Endothelial cell (in vitro differentiated cells): ENCODE measurements around the gene PC. TPM values are rescaled to one million over a fixed set of nuclear protein-coding genes. Genes with fewer than 3 reads are reported as not detected.

Experiments used
- DNase-seq: peaks from one replicate; pipeline ENCODE4 v3.0.0; 2021; ENCODE audit warnings: low spot score
- H3K27ac Mint-ChIP-seq: one replicate; pipeline ENCODE4 v1.8.0; 2021; ENCODE audit warnings: mixed read lengths, inconsistent platforms; ENCODE audit not compliant: unreplicated experiment
- H3K27me3 Mint-ChIP-seq: one replicate; pipeline ENCODE4 v1.8.0; 2021; ENCODE audit warnings: mild to moderate bottlenecking, moderate library complexity, mixed read lengths, inconsistent platforms; ENCODE audit not compliant: unreplicated experiment
- H3K36me3 Mint-ChIP-seq: one replicate; pipeline ENCODE4 v1.8.0; 2021; ENCODE audit warnings: mild to moderate bottlenecking, low read depth, mixed read lengths, inconsistent platforms; ENCODE audit not compliant: unreplicated experiment
- H3K4me1 Mint-ChIP-seq: one replicate; pipeline ENCODE4 v1.8.0; 2021; ENCODE audit warnings: mild to moderate bottlenecking, mixed read lengths, inconsistent platforms; ENCODE audit not compliant: unreplicated experiment
- H3K4me3 Mint-ChIP-seq: one replicate; pipeline ENCODE4 v1.8.0; 2021; ENCODE audit warnings: mild to moderate bottlenecking, mixed read lengths, inconsistent platforms; ENCODE audit not compliant: unreplicated experiment
- H3K9me3 Mint-ChIP-seq: one replicate; pipeline ENCODE4 v1.8.0; 2021; ENCODE audit warnings: mixed read lengths, inconsistent platforms; ENCODE audit not compliant: unreplicated experiment
- total RNA-seq: library from RNA; stranded (reverse); fragmentation: NEBNext Ultra II Directional; extraction: Animal tissue kit (Norgen Biotek cat#: 25700); gene quantifications from one replicate; pipeline ENCODE4 v1.2.1, GENCODE V29; 2021; ENCODE audit not compliant: unreplicated experiment
- TF ChIP-seq, protein P1 (sequence below): fragments of 200-600 bp; sonication (generic); IDR thresholded peaks from one replicate; pipeline ENCODE4 v1.5.0; 2021; ENCODE audit warnings: antibody characterized with exemption; ENCODE audit not compliant: unreplicated experiment

The PC gene
- total RNA-seq, 1 donor from 2014 or later, result 5.8 TPM

DNA sequence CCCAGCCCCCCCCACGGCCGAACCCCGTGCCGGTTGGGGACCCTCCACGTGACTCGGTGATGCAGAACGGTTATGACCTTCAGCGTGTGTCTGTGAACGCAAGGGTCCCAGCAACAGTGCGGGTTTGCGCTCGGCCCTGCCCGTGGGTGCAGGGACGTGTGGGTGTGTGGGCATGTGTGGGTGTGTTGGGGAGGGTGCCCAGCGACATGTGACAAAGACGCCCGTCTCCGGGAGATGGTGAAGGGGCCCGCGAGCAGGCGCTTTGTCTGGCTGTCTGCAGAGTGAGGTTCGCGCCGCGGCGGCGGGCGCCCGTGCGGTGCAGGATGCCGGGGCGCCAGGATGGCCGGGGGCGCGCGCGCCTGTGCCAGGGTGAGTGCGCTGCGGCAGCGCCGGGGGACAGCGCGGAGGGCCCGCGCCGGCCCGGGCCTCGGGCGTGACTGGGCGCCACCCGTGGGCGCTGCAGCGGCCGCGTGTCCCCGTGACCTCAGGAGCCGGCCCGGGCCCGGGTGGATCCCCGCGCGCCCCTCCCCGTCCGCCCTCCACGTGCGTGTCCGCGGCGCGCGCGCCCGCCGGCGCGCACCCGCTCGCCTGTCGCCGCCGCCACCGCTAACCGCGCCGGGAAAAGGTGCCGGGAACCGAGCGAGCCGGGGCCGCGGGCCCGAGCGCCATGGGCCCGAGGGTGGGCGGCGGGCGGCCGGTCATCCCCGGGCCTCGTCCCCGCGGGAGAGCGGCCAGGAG lies 101.5 kb downstream of the PC start, which contains the start of gene LRFN4:
TSS of gene LRFN4 (plus strand) at position 569 of the 738 bp plus-strand sequence. CDS start 681 bp downstream, outside the sequence.
- H3K9me3 Mint-ChIP-seq, result no peaks in the 10 kb centered on the region
- H3K27me3 Mint-ChIP-seq, result peaks cover 22% of the 10 kb centered on the region

DNA sequence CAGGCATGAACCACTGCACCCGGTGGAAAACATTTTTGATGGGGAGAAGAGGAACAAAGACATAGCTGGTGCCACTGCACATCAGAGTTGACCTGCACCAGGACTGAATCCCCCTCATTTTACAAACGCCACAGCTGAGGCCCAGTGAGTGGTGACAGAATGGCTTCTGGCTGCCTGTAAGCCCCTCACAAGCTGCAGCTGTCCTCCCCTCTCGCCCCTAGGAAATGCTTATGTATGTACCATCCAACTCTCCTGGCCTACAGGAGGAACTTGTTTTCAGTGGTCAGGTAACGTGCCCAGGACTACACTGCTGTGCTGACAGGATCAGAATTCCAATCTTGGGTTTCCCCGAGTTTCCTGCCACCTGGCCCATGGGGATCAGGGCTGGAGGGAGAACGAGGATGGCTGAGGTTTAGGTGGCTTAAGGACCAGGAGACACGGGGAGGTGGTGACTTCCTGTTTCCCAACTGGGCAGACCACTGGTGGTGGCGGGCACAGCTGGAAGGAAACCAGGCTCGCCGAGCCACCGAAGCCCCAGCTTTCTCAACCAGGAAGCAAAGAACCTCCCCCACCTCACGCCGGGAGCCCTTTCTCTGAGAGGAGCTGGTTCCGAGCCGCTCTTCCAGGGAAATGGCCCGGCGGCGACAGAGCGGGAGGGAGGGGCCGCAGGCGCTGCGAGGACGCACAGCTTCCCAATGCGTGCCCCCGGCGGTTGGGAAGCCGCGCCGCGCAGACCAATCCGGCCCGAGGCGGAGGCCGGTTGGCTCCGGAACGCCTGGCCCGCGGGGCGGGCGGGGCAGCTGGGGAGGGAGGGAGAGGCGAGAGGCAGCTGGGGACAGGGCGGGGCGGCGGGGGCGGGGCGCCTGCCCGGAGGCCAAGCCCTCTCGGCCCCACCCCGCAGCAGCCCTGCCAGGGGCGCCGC lies 102.3 kb downstream of the PC start:
- peaks cover 7% of the 10 kb centered on the region for H3K4me1 Mint-ChIP-seq
- H3K4me3 Mint-ChIP-seq, result peak overlapping the region; percentile 86
- TF ChIP-seq, protein P1, sequence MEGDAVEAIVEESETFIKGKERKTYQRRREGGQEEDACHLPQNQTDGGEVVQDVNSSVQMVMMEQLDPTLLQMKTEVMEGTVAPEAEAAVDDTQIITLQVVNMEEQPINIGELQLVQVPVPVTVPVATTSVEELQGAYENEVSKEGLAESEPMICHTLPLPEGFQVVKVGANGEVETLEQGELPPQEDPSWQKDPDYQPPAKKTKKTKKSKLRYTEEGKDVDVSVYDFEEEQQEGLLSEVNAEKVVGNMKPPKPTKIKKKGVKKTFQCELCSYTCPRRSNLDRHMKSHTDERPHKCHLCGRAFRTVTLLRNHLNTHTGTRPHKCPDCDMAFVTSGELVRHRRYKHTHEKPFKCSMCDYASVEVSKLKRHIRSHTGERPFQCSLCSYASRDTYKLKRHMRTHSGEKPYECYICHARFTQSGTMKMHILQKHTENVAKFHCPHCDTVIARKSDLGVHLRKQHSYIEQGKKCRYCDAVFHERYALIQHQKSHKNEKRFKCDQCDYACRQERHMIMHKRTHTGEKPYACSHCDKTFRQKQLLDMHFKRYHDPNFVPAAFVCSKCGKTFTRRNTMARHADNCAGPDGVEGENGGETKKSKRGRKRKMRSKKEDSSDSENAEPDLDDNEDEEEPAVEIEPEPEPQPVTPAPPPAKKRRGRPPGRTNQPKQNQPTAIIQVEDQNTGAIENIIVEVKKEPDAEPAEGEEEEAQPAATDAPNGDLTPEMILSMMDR, result no peak
- no peaks in the 10 kb centered on the region for H3K9me3 Mint-ChIP-seq
- H3K27ac Mint-ChIP-seq, result peak overlapping the region; percentile 54
- peak; percentile 88 for DNase-seq
- H3K36me3 Mint-ChIP-seq, result peaks cover 10% of the 10 kb centered on the region
- H3K27me3 Mint-ChIP-seq, result peaks cover 24% of the 10 kb centered on the region

More for the DNA sequence above, 101.5 kb downstream of the PC start, which contains the start of gene LRFN4:
- DNase-seq, result peak; percentile 53
- H3K4me1 Mint-ChIP-seq, result peaks cover 7% of the 10 kb centered on the region
- peak within 1 kb of the TSS; percentile 93 for H3K4me3 Mint-ChIP-seq
- H3K36me3 Mint-ChIP-seq, result peaks cover 10% of the 10 kb centered on the region
- no peak within 1 kb of the TSS for H3K27ac Mint-ChIP-seq
- TF ChIP-seq, protein P1, result no peak

DNA sequence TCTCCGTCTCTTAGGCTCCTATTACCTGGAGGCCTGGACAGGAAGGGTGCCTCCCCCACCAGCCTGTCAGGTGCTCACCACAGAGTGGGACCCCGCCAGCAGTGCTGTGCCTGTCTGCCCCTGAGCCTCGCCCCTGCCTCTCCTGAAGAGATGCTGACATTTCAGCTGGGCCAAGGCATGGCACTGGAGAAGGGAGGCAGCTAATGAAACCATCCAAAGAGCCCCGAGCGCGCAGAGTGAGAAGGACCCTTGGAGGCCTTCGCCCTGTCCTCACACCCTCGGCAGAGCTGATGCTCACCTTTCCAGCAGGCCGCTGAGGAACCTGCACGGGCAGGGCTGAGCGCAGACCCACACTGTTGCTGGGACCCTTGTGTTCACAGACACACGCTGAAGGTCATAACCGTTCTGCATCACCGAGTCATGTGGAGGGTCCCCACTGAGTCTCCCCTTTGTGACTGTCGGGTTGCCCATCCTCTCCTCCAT lies 103.4 kb downstream of the PC start:
- H3K27me3 Mint-ChIP-seq, result peaks cover 25% of the 10 kb centered on the region
- H3K36me3 Mint-ChIP-seq, result peaks cover 10% of the 10 kb centered on the region
- TF ChIP-seq, protein P1, result no peak
- no peaks in the 10 kb centered on the region for H3K9me3 Mint-ChIP-seq
- peak overlapping the region; percentile 86 for H3K4me3 Mint-ChIP-seq
- peaks cover 7% of the 10 kb centered on the region for H3K4me1 Mint-ChIP-seq
- no peak for DNase-seq
- H3K27ac Mint-ChIP-seq, result peak overlapping the region; percentile 31

DNA sequence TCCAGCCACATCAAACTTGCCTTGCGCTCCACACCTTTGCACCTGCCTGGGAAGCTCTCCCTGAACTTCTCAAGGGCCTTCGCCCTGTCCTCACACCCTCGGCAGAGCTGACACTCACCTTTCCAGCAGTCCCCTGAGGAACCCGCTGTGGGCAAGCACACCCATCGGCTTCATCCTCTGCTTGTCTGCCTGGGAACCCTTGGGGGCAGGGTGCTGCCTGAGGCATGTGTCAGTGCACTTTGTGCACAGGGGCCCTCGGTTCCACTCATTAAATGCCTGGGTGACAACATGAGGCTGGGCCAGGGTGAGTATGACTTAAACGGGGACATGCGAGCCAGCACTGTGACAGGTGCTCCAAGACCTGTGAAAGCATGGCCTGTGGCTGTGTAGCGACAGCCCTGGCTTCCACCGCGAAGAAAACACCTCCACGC lies 103.9 kb downstream of the PC start:
- Mint-ChIP-seq H3K36me3 (peaks cover 10% of the 10 kb centered on the region), H3K27ac (no peak overlapping the region), H3K9me3 (no peaks in the 10 kb centered on the region), H3K4me1 (peaks cover 7% of the 10 kb centered on the region), H3K4me3 (peak overlapping the region; percentile 48), H3K27me3 (peaks cover 26% of the 10 kb centered on the region)
- TF ChIP-seq, protein P1, result no peak
- no peak for DNase-seq
